Measurements from ENCODE around the gene GRB2. TPM values are rescaled to one million over a fixed set of nuclear protein-coding genes. Genes with fewer than 3 reads are reported as not detected.

Gene GRB2
- total RNA-seq, 1 donor from 2014 or later, result 95.0 TPM

DNA sequence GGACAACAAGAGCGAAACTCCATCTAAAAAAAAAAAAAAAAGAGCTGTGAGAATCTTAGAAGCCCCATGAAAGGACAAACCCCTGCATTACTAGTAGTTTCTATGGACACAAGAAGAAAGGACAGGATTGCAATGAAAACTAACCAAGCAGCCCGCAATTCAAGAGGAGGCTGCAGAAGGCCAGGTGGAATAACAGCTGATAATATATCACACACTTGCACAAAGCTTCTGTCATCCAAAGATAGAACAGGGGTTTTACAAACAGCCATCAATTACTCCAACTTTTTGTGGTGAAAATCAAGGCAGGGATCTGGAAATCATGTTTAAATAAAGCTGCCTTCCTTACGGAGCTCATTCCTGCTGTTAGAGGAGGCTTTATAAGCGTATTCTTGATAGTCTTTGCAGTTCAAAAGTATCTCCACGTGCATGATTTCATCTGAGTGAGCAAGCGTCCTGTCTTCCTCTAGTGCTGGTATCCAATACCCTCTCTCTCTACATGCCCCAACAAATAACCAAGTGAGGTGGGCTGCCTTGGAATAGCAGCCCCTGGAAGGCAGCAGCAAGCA lies 27.8 kb upstream of the GRB2 start:
- Mint-ChIP-seq H3K36me3 (ENCODE audit: low read depth, unreplicated experiment) (no peaks in the 10 kb centered on the region), H3K4me3 (ENCODE audit: unreplicated experiment) (no peak overlapping the region), H3K9me3 (ENCODE audit: unreplicated experiment) (no peaks in the 10 kb centered on the region), H3K4me1 (ENCODE audit: unreplicated experiment) (no peaks in the 10 kb centered on the region), H3K27me3 (ENCODE audit: unreplicated experiment) (no peaks in the 10 kb centered on the region), H3K27ac (ENCODE audit: unreplicated experiment) (no peak overlapping the region)
- TF ChIP-seq, protein P1, sequence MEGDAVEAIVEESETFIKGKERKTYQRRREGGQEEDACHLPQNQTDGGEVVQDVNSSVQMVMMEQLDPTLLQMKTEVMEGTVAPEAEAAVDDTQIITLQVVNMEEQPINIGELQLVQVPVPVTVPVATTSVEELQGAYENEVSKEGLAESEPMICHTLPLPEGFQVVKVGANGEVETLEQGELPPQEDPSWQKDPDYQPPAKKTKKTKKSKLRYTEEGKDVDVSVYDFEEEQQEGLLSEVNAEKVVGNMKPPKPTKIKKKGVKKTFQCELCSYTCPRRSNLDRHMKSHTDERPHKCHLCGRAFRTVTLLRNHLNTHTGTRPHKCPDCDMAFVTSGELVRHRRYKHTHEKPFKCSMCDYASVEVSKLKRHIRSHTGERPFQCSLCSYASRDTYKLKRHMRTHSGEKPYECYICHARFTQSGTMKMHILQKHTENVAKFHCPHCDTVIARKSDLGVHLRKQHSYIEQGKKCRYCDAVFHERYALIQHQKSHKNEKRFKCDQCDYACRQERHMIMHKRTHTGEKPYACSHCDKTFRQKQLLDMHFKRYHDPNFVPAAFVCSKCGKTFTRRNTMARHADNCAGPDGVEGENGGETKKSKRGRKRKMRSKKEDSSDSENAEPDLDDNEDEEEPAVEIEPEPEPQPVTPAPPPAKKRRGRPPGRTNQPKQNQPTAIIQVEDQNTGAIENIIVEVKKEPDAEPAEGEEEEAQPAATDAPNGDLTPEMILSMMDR (IDR thresholded peaks at IDR 0.05; ENCODE audit: unreplicated experiment), result no peak
- DNase-seq (ENCODE audit: low spot score), result no peak

DNA sequence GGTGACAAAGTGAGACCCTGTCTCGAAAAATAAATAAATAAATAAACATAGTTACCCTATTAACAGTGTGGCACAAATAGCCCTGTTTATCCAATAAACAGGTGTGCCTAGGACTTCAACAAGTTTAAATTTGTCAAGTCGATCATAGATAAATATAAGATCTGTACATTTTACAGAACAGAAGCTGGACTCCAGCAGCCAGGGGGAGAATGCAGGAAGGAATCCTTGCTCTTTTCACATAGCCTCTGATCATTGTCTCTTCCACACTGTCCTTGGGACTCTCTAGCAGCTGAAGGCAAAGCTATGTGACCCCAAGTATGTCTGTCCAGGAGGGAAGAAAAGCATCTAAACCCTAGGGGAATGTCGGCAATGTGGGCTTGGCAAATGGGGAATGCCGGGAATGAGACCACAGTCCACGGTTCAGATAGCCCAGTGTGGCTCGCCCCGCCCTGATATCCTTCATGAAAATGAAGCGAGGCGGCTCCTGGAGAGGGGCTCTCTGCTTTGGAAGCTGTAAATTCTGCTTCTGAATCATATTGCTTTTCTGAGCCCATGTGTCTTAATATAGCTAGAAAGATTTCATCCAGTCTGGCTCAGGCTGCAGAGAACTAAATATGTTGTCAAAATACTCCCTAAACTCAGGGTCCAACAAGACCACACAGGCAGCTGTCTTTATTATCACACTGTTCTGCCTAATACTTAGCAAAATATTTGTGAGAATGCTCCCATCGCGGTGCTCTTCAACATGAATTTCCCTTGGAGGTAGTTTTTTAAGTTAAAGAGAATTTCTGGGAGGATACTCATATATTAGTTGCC lies 24.9 kb upstream of the GRB2 start:
- Mint-ChIP-seq H3K27me3 (ENCODE audit: unreplicated experiment) (no peaks in the 10 kb centered on the region), H3K27ac (ENCODE audit: unreplicated experiment) (no peak overlapping the region), H3K4me3 (ENCODE audit: unreplicated experiment) (no peak overlapping the region), H3K4me1 (ENCODE audit: unreplicated experiment) (peaks cover 7% of the 10 kb centered on the region), H3K36me3 (ENCODE audit: low read depth, unreplicated experiment) (no peaks in the 10 kb centered on the region), H3K9me3 (ENCODE audit: unreplicated experiment) (no peaks in the 10 kb centered on the region)
- TF ChIP-seq, protein P1 (IDR thresholded peaks at IDR 0.05; ENCODE audit: unreplicated experiment), result no peak
- DNase-seq (ENCODE audit: low spot score), result no peak

DNA sequence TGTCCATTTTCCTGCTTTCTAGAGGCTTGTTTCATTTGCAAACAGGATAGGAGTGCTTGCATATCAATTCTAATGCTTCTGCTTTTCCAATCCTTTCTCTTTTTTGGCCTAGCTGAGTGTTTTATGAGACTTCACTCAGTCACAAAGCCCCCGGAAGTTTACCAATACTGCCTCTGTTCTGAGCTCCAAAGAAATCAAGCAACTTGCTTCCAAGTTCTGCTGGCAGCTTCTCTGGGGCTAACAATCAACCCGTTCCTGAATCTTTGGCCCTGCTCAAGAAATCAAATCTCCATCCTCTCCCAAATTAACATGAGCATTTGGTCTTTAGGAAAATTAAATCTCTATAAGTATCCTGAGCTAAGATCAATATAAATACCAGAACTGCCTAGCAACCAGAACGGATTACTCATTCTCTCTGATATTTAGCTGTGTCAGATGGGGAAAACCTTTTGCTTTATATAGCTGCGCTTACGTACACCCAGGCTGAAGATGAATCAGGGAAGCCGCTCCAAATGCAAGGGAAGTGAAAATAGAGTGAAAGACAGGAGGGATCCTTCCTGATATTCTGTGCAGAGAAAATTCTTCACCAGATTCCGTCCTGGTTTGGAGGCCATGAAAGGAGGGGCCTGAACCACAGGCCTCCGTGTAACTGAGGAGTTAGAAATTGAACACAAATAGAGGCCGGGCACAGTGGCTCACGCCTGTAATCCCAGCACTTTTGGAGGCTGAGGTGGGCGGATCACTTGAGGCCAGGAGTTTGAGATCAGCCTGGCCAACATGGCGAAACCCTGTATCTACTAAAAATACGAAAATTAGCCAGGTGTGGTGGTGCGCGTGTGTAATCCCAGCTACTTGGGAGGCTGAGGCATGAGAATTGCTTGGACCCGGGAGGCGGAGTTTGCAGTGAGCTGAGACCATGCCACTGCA lies 23.3 kb upstream of the GRB2 start:
- H3K4me1 Mint-ChIP-seq (ENCODE audit: unreplicated experiment), result peaks cover 7% of the 10 kb centered on the region
- no peaks in the 10 kb centered on the region for H3K9me3 Mint-ChIP-seq (ENCODE audit: unreplicated experiment)
- no peak overlapping the region for H3K4me3 Mint-ChIP-seq (ENCODE audit: unreplicated experiment)
- no peak overlapping the region for H3K27ac Mint-ChIP-seq (ENCODE audit: unreplicated experiment)
- TF ChIP-seq, protein P1 (IDR thresholded peaks at IDR 0.05; ENCODE audit: unreplicated experiment), result no peak
- no peaks in the 10 kb centered on the region for H3K27me3 Mint-ChIP-seq (ENCODE audit: unreplicated experiment)
- no peak for DNase-seq (ENCODE audit: low spot score)
- no peaks in the 10 kb centered on the region for H3K36me3 Mint-ChIP-seq (ENCODE audit: low read depth, unreplicated experiment)

DNA sequence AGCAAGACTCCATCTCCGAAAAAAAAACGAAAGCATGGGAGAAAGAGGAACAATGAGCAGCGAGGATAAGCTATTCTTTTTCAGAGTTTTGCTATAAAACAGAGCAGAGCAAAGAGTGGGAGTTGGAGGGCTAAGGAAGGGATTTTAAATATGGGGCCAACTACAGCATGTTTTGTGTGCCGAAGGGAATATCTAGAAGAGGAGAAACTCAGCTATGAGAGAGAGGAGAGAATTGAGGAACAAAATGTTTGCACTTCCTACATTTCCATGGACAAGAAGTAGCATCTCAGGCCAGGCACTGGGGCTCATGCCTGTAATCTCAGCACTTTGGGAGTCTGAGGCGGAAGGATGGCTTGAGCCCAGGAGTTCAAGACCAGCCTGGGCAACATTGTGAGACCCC lies 13.1 kb upstream of the GRB2 start:
- no peak for DNase-seq (ENCODE audit: low spot score)
- Mint-ChIP-seq H3K9me3 (ENCODE audit: unreplicated experiment) (no peaks in the 10 kb centered on the region), H3K36me3 (ENCODE audit: low read depth, unreplicated experiment) (no peaks in the 10 kb centered on the region), H3K27ac (ENCODE audit: unreplicated experiment) (no peak overlapping the region), H3K4me3 (ENCODE audit: unreplicated experiment) (no peak overlapping the region), H3K27me3 (ENCODE audit: unreplicated experiment) (peaks cover 8% of the 10 kb centered on the region), H3K4me1 (ENCODE audit: unreplicated experiment) (no peaks in the 10 kb centered on the region)
- TF ChIP-seq, protein P1 (IDR thresholded peaks at IDR 0.05; ENCODE audit: unreplicated experiment), result no peak

Measured in endothelial cell (in vitro differentiated cells).